GM18517 (cell line): ENCODE data around the gene PLAA.

ENCODE experiments used
- ATAC-seq: cut with Tn5 transposase; IDR thresholded peaks from one replicate; pipeline ENCODE4 v1.9.1; 2021; ENCODE audit warnings: mild to moderate bottlenecking, moderate library complexity; ENCODE audit not compliant: unreplicated experiment

PLAA gene

DNA sequence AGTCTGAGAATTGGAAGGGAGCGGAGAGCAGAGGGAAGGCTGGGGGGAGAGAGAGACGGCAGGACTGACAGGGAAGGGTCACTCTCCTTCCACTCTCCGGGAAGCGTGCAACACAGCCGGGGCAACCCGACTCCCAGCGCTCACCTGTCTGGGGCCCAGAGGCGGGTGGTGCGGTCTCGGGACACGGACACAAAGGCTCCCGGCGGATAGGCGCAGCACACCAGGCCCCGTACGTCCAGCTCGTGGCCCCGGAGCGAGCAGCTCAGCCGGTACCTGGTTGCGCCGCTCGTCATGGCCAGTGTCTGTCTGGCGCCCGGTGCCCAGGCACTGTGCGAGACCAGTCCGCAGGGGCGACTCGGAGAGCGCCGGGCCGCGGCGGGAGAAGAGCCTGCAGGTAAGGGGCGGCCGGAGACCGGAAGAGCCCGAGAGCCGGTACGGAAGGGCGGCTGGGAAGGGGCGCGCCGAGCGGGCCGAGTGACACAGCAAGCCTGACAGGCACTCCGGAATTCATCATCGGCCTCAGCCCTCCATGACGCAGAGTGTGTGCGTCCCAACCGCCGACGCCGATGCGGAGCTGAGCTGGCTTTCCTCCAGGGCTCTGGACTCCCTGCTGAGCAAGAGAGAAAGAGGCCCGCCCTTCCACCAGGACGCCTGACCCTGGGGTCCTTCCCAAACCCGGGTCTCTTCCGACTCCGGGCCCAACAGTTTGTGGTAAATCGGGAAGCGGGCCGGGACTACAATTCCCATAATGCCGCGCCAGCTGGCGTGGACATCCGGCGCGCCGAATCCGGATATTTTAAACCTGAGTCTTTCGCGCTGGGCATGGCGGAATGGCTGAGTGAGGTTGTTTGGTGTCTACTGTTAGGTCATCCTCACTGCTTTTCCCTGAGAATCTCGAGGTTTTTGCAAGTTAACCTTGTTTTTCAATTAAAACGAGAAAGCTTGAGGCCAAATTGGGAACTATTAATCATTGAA lies at the start of gene PLAA:
Gene PLAA (minus strand): TSS at position 490 of the 975 bp plus-strand sequence. CDS start 197 bp downstream, at position 293.
- peak; percentile 98 for ATAC-seq

DNA sequence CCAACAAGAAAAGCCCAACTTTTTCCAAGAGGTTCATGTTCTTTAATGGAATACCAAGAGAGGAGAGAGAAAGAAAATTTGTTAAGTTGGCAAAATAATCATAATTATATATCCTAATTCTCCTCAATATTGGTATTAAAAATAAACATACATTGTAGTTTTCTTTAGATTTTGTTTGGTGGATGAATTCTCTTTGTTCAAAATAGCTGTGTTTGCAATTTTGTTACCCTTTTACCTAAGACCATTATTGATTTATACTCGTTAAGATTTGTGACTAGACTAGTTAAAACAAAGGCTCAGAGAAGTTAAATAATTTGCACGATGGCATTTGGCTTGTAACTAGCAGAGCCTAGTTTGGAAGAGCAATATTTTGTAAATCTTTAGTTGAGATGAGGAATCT lies 48.8 kb upstream of the PLAA start:
- ATAC-seq: no peak

DNA sequence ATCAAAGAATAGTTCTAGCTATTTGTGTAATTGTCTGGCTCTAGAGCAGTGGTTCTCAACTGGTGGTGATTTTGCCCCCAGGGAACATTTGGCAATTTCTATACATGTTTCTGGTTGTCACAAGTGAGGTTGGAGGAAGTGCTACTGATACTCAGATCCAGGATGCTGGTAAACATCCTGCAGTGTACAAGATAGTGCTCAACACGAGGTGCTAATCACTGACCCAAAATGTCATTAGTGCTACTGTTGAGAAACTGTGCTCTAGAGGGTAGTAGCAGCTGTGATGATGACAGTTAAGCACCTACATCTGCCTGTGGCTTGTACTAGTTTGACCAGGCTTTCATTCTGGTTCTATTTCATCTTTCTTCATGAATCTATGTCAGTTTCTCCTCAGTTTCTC lies 36.3 kb upstream of the PLAA start:
- no peak for ATAC-seq

DNA sequence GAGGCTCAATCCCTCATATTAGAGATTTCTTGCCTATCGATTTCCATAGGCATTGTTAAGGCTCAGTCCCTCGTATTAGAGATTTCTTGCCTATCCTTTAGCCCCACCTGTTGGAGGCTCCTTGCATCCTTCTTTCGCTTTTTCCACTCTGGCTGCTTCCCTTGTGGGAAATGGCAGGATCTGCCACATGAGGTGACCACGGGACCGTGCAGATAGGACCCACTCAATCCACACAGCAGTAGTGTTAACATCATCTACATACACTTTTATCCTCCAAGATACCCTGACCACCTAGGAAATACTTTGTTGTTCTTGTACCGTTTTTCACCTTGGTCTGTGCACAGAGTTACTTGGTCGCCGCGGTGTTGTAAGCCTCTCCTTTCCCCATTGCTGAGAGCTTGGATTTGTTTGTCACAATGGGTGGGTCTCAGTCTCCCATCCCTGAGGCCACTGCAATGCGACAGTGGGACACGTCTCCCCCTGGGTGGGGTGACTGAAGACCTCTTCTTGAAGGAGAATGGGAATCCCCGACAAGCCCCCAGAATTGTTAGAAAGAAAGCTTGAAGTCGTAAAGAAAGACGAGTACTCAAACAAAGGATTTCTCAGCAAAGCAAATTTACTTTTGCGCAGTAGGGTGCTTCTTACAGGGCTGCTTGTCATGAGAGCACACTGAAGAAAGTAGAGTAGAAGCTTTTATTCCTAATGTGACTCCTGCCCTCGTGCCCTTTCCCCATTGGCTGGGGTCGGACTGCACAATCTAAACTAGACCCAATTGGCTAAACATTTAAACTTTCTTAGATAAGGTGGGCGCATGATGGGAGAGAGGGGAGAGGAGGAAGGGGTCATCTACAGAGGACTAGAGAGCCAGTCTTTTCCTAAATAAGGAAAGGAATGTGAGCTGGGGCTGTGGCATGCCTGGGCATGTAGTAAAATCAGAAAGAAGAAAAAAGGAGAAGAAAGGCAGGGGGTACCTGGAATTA lies 29.0 kb upstream of the PLAA start:
- no peak for ATAC-seq

DNA sequence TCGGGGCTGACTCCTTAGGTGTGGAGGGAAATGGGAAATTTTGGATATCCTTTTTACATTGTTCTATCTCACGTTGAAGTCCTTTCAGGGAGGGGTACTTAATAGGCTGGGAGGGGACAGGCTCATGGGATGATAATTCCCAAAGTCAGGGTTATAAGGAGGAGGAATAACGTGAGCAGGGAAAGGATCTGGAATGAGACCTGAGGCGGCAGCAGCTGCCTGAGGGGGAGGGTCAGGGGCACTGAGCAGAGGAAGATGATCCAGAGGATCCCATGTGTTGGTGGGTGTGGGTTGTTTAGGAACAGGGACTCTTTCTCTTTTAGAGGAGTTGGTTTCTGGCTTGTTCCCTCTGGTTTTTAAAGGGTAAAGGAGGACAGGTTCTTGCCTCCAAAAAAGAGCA lies 27.9 kb upstream of the PLAA start:
- ATAC-seq: no peak

DNA sequence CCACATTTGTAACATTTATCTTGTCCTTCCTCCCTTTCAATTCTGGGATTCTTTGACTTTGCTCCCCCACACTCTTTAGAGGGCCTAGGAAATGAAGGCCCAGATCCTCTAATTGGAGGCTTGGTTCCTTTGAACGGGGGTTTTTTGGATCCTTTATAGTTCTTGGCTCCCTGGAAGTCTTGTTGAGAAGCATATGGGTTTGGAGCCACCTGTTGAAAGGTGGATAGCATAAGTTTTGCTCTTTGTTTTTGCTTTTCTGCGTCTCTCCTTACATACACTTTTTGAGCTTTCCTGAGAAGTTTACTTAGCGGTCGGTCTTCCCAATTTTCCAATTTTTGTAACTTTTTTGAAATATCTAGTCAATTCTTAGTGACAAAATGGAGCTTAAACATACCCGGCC lies 26.9 kb upstream of the PLAA start:
- ATAC-seq: no peak

DNA sequence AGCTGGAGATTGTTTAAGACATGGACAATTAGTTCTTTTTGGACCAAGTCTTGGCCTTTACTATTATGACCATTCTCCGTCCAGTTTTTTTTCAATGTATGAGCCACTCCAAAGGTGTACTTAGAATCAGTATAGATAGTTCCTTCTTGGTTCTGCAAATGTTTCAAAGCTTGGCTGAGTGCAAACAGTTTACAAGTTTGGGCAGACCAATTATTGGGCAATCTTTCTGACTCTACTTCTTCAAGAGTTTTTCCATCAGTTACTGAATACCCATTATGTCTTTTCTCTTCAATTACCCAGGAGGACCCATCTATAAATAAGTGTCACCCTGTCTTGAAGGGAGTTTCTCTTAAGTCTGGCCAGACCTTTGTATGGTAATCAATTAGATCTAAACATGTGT lies 24.7 kb upstream of the PLAA start:
- ATAC-seq: no peak

DNA sequence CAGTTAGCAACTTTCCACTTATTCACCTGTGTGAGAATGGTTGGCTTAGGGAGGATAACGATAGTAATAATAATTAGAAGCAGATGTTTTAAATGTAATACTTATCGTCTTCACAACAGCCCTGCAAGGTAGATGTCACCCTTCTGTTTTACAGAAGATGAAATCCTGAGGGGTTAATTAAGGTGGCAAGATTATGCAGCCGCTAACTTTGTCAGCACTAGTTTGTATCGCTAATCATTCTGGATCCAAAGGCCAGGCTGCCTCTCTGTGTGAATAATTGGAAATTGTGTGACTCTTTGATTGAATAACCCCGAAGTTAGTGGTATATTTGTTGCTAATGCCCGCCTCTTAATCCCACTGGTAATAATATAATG lies 9.8 kb upstream of the PLAA start:
- ATAC-seq: no peak

DNA sequence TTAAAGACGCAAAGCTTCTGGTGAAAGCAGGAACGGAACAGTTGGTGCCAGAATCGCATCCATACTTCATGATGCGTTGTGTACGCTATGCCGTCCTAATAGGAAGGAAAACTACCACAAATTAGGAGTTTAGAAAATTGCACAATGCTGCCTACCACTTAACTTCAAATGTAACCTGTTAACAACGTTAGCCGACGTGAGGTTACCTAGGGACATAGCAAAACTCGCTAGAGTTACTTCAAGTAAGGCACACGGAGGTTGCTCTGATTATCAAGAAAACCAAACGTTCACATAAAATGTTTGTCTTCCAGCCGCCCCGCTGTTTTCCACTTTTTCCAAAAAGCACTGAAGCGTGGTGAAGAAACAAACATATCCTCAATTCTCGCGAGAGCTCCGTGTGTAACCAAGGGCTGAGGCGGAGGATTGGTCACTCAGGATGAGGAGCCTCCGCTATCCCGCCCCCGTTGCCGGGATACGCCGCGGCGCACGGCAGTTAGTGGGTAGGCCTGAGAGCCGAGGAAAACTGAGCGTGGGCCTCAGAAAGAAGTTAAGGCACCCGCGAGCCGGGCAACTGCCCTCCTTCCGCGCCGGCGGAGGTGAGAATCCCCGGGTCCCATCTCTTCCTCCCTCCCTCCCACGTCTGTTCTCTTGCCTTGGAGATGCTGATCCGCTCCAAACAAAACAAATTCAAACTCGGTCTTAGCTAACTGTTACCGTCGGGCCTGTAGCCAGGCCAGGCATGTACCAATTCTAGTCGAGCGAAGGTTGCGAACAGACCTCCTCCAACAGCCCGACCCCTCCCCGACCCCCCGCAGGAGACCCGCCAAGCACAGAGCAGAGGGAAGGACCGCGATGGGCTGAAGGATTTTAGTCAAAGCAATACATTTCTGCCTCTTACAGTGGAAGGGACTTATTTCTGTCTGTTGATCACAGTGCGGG lies 9.1 kb upstream of the PLAA start, which contains the start of gene IFT74:
Gene IFT74 (plus strand): TSS at position 492 of the 939 bp plus-strand sequence. CDS start 5,556 bp downstream, outside the sequence.
- ATAC-seq: peak; percentile 98

DNA sequence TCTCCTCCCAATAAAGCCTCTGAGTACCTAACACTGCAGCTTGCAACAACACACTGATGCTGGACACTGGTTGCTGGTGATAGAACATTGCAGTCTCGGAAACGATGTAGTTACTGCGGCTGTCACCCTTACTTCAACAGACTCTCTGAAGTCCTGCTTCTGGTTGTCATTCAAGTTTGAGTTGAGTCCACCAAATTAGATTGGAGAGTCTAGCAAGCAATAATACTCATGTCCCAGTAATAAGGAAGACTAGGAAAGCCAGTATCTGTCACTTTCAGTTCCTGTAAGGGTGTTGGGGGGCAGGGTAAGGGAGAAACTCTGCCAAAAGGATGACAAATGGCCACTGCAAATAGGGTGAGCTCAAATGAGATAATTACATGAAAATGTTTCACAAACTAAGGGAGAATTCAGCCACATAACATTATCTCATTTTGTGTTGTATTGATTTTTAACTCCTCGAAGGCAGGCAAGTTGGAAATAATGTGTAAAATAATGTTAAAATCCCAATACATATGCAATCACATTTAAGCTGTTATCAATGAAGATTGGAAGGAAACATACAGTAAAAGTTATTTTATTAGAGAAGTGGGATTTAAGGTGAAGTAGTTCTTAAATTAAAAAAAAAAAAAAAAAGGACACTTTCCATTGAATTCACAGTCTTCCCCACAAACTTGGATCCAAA lies 8.3 kb upstream of the PLAA start:
- no peak for ATAC-seq

DNA sequence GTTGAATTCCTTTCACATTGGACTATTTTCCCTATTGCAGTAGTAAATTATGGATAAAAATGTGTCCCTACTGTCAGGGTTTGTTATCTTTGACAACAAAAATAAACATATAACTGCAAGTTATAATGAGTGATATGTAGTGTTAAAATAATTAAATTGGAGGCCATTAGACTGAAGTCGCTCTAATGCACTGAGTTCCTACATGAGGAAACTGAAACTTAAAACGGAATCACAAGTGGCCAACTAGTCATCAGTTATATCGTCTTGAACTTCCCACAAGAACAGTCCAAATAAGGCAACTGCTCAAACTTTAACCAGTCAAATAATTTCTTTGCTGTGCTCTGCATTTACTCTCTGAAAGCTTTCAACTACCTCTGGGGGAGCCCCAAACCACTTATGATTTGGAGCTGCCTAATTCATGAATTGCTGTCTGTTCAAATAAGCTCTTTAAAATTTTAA lies 7.0 kb upstream of the PLAA start:
- ATAC-seq: no peak

DNA sequence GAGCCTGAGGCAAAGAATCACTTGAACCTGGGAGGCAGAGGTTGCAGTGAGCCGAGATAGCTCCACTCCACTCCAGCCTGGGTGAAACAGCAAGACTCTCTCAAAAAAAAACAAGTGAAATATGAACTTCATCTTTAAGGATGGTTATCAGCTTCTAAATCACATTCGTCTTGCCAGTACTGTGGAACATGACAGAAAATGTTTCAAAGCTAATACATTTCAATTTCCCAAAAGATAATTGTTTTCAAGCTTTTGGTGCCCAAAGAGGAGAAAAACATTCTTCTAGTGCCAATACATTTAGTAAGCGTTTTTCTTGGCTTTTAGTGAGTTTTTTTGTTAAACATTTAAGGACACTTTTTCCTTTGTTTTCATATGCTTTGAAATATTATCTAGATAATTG lies 4.8 kb upstream of the PLAA start:
- no peak for ATAC-seq

DNA sequence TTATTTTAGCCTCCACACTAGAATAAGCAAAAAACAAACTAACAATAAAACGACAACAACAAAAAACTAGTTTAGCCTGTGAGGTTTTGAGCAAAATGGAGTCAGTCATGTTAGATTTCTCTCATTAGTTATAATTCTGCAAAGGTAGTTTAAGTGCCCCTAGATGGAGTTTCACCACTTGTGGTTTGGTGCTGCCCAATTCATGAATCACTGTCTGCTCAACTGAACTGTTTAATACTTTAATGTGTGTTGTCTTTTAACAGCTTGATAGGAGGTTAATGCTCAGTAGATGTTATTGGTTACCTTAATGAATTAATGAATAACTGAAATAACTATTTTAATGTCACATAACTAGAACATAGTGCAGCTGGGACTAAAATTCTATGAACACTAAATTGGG lies 3.5 kb upstream of the PLAA start:
- ATAC-seq: no peak

DNA sequence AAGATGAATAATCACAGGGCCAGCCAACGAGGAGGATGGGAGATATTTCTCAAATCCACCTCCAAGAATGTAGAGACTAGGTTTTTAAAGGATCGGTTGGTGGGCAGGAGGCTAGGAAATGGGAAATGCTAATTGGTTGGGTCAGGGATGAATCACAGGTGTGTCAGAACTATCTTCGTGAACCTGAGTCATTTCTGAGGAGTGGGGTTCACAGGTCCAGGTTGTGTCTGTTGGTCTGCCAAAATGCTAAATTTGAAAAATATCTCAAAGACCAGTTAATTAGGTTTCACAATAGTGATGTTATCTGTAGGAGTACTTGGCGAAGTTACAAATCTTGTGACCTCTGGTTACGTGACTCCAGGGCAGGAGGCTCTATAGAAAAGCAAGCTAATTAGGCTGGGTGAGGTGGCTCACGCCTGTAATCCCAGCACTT lies 2.6 kb upstream of the PLAA start:
- ATAC-seq: no peak

DNA sequence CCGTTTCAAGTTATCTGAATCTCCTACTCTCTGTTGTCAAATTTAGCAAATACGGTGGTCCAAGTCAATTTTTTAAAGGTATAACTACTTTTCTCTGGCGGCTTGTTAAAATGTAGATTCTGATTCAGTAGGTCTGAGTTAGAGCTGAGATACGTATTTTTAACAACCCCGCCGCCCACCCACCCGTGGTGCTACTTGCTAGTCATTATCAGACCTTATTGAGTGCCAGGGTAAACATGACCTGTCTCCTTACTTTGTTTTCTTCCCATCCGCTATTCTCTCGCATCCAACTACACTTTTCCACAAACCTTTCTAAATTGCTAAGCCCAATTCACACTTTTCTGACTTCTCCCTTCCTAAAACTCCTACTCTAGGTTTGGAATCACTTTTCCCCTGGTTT lies 694 bp upstream of the PLAA start:
- peak; percentile 1 for ATAC-seq

DNA sequence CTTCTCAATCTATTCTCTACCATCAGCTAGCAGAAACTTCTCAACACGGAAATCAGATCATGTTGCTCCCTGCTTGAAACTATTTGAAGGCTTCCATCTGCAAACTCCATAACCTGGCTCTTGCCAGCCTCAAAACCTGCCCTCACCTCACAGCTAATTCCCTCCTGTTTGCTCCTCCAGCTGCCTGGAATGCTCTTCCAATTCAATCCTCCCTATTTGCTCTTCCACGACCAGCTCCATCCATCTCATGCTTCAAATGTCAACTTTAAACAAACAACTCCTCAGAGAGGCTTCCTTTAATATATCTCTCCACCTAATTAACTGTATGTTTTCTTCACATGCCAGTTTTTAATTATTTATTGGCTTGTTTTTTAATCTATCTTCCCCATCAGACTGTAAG lies 1.5 kb downstream of the PLAA start:
- no peak for ATAC-seq

DNA sequence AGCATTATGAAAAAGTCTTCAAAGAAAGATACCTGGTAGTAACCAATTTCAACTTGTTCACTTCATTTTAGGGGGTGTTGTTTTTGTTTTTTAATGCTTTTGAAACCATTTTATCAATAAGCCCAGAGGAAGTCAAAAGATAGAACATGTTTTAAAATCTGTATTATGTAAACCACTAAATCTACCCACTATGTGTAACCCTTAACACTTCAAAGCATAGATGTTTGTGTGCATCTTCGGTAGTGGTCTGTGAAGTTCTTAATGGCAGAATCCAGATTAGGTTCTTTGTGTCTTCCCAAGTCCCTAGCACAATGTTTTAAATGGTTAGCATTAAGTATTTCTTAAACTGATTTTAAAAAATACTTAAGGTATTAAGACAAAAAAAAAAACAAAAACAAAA lies 6.3 kb downstream of the PLAA start:
- ATAC-seq: no peak

DNA sequence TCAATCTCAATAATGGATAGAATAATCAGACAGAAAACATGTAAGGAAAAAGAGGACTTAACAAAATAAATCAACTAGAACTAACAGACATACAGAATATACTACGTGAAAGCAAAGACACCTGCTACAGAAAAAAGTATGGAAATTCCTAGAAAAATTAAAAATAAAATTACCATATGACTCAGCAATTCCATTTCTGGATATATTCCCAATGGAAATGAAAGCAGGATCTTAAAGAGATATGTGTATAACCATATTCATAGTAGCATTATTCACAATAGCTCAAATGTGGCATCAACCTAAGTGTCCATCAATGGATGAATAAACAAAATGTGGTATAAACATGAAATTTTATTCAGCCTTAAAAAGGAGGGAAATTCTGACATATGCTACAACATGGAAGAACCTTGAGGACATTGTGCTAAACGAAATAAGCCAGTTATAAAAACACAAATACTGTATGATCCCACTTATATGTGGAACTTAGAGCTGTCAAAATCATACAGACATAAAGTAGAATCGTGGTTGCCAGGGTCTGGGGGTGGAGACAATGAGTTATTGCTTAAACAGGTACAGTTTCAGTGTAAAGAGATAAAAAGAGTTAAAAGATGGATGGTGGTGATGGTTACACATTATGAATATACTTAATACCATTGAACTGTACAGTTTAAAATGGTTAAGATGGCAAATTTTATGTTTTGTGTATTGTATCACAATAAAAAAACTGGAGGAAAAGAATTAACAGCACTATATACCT lies 6.9 kb downstream of the PLAA start:
- ATAC-seq: no peak

DNA sequence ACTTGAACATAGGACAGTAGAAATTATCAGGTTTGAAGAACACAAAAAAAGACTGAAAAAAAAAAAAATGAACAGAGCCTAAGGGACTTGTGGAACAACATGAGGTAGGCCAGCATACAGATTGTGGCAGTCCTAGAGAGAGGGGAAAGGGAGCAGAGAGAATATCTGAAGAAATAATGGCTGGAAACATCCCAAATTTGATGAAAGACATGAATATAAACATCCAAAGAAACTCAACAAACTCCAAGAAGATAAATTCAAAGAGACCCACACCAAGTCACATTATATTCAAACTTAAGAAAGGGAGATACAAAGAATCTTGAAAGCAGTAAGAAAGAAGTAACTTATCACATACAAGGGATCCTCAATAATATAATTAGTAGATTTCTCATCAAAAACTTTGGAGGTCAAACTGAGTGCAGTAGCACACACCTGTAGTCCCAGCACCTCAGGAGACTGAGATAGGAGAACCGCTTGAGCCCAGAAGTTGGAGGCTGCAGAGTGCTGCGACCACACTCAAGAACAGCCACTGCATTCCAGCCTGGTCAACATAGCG lies 9.1 kb downstream of the PLAA start:
- ATAC-seq: no peak
